WERI-Rb-1 (cell line): ENCODE data around the gene CMSS1.

Experiments
- DNase-seq: peaks from one replicate; pipeline ENCODE4 v3.0.0-alpha.2; 2020
- H3K27ac ChIP-seq: fragments of 250-450 bp; sonication (Bioruptor Pico); 2 replicates; pipeline ENCODE4 v1.5.1; 2020; ENCODE audit warnings: mild to moderate bottlenecking, moderate library complexity
- H3K27me3 ChIP-seq: fragments of 250-450 bp; sonication (Bioruptor Pico); 2 replicates; pipeline ENCODE4 v1.5.1; 2021; ENCODE audit warnings: mild to moderate bottlenecking, low read depth, moderate library complexity; ENCODE audit not compliant: insufficient read depth, severe bottlenecking
- H3K36me3 ChIP-seq: fragments of 250-450 bp; sonication (Bioruptor Pico); 2 replicates; pipeline ENCODE4 v1.5.1; 2020; ENCODE audit warnings: mild to moderate bottlenecking, moderate library complexity
- H3K4me3 ChIP-seq: 2 replicates; pipeline ENCODE4 v1.5.1; 2011; ENCODE audit warnings: low read depth, mild to moderate bottlenecking, control low read depth, low read length
- H3K9me3 ChIP-seq: fragments of 250-450 bp; sonication (Bioruptor Pico); 2 replicates; pipeline ENCODE4 v1.5.1; 2021; ENCODE audit warnings: mild to moderate bottlenecking, moderate library complexity; ENCODE audit not compliant: severe bottlenecking
- TF ChIP-seq, protein P1 (sequence below): IDR thresholded peaks from 2 replicates; pipeline ENCODE4 v1.5.1; 2011; ENCODE audit warnings: low read depth, mild to moderate bottlenecking, control low read depth, inconsistent platforms, low read length

CMSS1 gene

DNA sequence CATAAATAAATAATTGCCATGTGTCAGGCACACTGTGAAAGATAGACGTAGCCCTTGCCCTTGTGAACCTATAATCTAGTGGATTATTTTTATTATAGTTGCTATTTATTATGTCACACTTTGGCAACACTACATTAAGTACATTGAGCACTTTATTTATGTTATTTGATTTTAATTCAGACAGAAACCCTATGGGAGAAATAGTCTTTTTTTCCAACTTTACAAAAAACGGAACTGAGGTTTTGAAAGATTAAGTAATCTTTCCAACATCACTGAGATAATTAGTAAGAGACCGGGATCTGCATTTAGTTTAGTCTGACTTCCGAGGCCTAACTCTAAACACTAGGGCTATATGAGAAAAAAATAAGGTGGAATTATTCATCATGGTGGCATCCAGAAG, 299.4 kb downstream of the CMSS1 start:
- H3K27ac ChIP-seq, result no peak overlapping the region
- H3K4me3 ChIP-seq, result no peak overlapping the region
- TF ChIP-seq, protein P1, sequence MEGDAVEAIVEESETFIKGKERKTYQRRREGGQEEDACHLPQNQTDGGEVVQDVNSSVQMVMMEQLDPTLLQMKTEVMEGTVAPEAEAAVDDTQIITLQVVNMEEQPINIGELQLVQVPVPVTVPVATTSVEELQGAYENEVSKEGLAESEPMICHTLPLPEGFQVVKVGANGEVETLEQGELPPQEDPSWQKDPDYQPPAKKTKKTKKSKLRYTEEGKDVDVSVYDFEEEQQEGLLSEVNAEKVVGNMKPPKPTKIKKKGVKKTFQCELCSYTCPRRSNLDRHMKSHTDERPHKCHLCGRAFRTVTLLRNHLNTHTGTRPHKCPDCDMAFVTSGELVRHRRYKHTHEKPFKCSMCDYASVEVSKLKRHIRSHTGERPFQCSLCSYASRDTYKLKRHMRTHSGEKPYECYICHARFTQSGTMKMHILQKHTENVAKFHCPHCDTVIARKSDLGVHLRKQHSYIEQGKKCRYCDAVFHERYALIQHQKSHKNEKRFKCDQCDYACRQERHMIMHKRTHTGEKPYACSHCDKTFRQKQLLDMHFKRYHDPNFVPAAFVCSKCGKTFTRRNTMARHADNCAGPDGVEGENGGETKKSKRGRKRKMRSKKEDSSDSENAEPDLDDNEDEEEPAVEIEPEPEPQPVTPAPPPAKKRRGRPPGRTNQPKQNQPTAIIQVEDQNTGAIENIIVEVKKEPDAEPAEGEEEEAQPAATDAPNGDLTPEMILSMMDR, result no peak
- H3K27me3 ChIP-seq, result no peaks in the 10 kb centered on the region
- H3K36me3 ChIP-seq, result no peaks in the 10 kb centered on the region; the same call in 1 of the 2 replicates
- no peak for DNase-seq
- H3K9me3 ChIP-seq, result peaks cover 2% of the 10 kb centered on the region

DNA sequence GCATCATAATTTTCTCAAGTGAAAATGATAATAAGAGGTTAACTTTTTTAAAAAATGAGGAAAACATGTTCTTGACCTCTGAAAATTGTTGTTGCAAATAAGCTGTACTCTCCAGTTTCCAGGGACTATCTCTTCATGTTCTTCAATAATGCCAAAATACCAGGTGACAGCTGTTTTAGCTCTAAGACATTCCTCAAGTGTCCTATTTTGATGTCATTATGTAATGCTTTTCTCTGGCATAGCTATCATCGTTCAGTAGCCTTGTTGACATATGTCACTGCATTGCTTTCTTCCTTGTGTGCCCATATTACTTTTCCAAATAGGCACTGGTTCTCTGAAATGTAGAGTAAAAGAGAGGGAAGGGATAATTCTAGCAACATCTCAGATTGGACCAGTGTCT, 302.4 kb downstream of the CMSS1 start:
- DNase-seq, result no peak
- Histone ChIP-seq H3K27me3 (no peaks in the 10 kb centered on the region), H3K27ac (no peak overlapping the region), H3K9me3 (peaks cover 2% of the 10 kb centered on the region), H3K36me3 (no peaks in the 10 kb centered on the region; the same call in 1 of the 2 replicates), H3K4me3 (no peak overlapping the region)
- TF ChIP-seq, protein P1, result no peak

DNA sequence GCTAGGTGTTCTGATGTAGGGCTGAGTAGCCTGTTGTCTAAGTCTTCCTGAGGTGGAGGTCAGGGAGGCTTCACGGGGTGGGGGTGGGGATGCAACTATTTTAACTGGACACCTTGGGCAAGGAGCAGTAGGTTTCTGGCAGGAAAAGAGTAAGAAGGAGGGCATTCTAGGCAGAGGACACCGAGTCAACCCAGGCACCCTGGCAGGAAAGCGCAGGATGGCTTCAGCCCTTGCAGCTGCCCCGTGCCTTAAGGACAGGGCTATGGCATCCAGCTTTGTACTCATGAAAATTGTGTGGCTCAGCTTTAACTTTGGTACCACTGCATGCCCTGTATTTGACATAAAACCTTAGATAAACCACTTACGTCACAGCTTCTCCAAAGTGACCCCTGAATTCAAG, 303.0 kb downstream of the CMSS1 start:
- Histone ChIP-seq H3K36me3 (no peaks in the 10 kb centered on the region; the same call in 1 of the 2 replicates), H3K27ac (no peak overlapping the region), H3K4me3 (no peak overlapping the region), H3K27me3 (no peaks in the 10 kb centered on the region), H3K9me3 (peaks cover 2% of the 10 kb centered on the region)
- TF ChIP-seq, protein P1, result no peak
- no peak for DNase-seq

DNA sequence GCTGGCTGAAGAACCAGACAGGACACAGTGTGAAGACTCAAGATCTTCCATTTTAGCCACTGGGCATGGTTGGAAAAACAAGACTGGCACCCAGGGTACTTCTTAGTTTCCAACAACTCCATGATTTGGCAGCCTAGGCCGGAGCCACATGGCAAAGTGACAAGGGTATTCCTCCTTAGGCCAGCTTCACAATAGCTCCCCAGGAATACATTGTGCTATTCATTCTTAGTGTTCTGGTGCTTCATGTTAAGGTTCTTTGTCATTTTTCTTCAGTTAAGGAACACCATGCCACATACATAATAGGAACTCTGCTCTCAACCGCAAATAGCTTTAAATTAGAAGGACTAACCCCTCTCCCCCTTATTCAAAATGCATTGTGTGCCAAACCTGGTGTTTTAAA, 304.7 kb downstream of the CMSS1 start:
- no peak overlapping the region for H3K4me3 ChIP-seq
- no peak for DNase-seq
- TF ChIP-seq, protein P1, result no peak
- no peaks in the 10 kb centered on the region; the same call in 1 of the 2 replicates for H3K36me3 ChIP-seq
- peaks cover 2% of the 10 kb centered on the region for H3K9me3 ChIP-seq
- H3K27me3 ChIP-seq, result no peaks in the 10 kb centered on the region
- no peak overlapping the region for H3K27ac ChIP-seq

DNA sequence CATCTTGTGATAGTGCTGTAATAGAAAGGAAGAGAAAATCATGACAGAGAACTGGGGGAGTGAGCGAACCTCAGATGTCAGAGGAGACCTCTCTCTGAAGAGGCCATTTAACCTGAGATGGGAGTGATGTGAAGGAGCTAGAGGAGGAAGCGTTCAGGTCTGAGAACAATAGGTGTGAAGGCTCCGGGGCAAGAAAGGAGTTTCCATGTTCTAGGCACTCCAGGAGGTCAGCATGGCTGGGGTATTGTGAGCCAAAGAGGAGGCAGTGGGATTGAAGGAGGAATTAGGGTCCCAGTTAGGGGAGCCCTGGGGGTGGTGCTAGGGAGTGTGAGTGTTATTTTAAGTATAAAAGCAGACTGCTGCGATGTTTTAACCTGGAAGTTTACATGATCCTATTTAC, 305.4 kb downstream of the CMSS1 start:
- H3K4me3 ChIP-seq, result no peak overlapping the region
- DNase-seq, result no peak
- H3K27ac ChIP-seq, result no peak overlapping the region
- H3K36me3 ChIP-seq, result no peaks in the 10 kb centered on the region; the same call in 1 of the 2 replicates
- H3K27me3 ChIP-seq, result no peaks in the 10 kb centered on the region
- peaks cover 2% of the 10 kb centered on the region for H3K9me3 ChIP-seq
- TF ChIP-seq, protein P1, result no peak

DNA sequence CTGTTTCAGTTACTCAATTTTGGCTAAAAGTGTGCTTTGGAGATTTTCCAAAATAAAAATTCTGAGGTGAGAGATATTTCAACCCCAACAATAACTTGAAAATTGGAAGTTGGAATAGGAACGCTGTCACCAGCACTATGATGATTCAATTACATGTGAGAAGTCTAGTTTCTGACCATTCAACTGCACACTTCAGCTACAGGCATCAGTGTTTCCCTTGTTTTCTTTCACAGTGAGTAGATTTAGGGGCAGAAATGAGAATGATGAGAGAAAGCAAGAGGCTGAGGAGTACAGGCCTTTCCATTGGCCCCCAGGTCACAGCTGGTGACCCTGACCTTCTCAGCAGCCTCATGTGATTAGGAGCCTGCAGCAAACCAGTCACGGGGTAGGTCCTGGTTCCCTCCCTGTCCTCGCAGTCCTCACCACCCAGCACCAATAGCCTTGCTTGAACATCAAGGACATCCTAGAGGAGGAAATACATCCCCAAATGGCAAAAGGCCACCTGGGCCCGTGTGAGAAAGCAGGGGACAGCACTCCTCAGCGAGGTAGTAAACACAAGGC, 306.6 kb downstream of the CMSS1 start:
- Histone ChIP-seq H3K27ac (no peak overlapping the region), H3K27me3 (no peaks in the 10 kb centered on the region), H3K36me3 (no peaks in the 10 kb centered on the region; the same call in 1 of the 2 replicates), H3K9me3 (peaks cover 2% of the 10 kb centered on the region), H3K4me3 (no peak overlapping the region)
- TF ChIP-seq, protein P1, result no peak
- no peak for DNase-seq
